ENCODE measurements around the gene PIGQ.

The PIGQ gene
- total RNA-seq, result 8.8 to 31.0 (median 15.3) reads per million in 17 experiments

DNA sequence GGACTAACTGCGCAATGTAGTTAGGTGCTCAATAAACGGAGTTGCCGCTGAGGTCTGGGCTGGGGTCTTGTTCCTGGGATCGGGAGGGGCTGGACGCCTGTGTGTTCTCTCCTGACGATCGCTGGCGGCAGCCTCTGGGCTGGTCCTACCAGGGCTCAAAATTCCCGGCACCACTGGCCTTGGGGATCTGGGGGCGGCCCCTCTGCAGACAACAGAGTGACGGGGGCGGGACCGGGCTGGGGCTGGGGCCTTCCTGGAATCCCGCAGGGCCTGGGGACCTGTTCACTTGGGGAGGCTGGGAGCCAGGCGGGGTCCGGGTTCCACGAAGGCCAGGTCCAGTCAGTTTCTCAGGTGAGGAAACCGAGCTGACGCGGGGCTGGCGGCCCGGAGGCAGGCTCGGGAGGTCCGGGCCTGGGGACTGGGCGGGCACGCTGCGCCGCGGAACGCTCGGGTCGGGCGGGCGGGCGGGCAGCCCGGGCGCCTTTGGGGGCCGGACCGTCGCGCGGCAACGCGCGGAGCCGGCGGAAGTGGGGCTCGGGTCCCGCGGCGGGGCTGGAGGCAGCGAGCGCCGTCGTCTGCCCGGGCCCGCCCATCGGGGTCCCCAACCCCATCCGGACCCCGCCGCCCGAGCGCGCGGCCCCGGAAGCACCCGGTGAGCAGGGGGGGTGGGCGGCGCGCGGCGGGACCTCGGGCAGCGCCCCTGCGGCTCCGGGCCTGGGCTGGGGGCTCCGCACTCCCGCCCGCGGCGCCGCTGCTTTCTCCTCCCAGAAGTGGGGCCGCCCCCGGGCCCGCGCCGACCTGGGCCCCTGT is at the start of gene PIGQ:
PIGQ (plus strand) TSS at position 524 of the 810 bp plus-strand sequence. CDS start 4,107 bp downstream, outside the sequence.
- DNase-seq, result peak; percentile 60 to 87 (median 75)

DNA sequence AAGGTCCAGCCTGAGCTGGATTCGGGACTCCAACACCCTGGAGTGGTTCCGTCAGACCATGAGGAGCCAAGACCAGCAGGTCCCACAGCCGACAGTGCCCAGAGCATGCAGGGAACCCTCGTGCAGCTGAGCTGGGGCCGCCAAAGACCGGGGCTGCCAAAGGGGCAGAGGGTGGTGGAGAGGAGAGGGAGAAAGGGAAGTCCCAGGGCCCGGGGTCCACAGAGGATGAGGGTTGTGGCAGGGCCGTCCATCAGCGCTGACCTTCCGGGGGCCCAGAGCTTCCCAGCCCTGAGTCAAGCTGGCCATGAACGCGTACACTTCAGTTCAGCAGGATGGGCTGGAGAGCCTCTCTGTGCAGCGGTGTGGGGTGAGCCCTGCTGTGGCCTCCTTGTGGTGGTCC is 48.9 kb upstream of the PIGQ start:
- DNase-seq, result no peak

DNA sequence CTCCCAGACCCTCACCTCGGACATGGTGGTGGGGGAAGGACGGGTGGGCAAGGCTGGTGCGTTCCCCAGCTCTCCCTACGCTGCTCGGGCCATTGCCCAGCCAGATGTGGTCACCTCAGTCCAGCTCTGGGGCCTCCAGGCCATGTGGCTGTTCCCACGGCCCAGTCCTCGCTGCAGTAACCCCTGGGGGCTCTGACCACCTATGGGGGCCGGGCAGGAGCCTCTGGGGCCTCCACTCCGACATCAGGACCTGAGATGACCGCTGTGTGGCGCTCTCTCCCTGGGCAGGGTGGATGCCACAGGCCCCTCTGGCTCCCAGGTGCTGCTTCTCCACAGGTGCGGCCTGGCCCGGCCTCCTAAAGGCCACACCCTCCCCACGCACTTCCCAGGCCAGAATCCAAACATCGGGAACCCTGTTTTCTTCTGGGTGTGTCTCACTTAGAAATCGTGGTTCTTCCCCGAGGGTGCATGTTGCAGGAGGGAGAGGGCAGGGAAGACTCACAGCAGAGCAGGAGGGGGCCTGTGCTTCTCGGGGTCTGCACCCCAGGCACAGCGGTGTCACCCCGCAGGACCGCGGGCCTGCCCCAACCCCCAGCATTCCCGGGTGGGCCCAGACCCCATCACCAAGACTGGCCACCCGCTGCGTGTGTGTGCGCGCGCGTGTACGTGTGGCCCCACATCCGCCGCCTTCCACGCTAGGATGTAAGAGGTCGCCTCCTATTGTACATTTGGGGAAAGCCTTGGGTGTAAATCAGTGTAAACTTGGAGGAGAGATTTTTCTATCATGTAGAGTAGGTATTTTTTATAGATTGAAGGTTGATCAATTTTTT is 48.2 kb upstream of the PIGQ start:
- no peak for DNase-seq

DNA sequence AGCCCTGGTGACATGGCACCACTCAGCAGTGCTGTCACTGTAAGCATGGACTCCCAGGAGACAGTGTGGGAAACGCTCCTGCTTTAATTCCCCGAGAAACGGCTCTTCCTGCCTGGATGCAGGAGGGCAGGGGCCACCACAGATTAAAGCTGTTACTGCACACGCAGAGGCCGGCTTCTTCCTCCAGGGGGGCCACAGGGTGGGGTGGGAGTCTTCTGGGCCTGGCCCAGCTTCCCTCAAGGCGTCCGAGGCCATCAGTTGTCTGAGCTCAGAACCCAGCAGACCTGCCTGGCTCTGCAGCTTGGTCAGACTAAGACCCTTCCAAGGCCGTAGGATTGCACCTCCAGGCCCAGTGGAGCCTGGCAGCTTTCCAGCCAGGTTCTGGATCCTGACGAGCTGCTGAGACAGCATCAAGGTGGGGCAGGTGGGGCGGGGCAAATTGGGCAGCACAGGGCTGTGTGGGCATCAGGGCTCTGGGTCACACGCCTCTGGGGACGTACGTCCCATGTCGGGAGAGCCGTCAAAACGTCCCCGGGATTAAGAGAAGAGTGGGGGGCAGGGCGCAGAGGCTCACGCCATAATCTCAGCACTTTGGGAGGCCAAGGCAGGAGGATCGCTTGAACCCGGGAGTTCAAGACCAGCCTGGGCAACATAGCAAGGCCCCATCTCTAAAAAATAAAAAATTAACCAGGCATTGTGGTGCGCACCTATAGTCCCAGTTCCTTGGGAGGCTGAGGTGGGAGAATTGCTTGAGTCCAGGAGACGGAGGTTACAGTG is 47.3 kb upstream of the PIGQ start:
- DNase-seq, result no peak

DNA sequence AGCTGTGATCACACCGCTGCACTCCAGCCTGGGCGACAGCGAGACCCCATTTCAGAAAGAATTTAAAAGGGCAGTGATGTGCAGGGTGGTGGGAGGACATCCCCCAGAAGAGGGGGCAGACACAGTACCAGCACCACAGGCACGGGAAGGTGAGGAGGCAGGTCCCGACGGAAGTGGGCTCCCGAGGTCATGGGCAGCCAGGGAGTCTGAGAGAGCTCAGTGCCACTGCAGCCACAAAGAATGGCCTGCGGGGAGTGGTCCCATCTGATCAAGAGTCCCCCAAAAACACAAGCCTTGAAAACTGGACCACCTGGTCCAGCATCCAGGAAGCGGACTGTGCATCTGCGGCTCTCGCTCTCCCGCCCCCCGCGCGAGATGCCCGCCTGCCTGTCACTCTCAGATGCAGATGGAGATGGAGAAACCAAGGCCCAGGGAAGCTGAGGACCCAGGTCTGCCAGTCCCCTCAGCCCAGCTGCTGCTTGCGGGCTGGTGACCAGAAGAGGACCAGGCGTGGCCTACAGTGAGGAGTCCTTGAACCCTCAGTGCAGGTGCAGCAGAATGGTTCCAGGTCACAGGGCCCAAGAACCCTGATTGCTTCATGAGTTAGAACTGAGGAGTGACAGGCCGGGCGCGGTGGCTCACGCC is 46.5 kb upstream of the PIGQ start:
- no peak for DNase-seq

DNA sequence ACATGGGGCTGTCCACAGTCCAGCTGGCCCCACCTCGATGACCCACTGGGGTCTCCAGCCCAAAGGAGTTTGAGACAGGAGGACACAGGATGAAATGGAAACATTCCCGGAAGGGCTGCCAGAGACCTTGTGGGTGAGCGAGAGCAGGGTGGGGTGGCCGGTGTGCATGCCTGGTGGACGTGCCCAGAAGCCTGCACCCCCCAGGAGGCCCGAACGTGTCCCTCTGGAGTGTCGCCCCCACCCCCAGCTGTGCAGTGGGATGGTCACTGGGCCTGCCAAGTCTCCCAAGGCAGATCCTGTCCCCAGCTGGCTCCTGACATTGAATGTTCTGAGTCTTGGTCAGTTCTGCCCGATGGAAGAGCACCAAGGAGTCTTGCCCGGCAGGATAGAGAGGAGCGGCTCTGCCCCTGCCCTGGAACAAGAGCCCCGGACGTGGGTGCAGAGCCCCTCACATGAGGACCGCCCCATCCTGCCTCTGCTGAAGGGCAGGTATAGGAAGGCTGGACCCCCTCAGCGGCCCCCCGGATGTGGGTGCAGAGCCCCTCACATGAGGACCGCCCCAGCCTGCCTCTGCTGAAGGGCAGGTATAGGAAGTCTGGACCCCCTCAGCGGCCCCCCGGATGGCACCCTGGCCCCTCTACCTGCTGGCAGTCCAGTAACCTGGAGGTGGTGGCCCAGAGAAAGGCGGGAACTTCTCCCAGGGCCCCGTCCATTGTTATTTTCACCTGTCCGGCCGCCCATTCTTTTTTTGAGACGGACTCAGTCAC is 45.3 kb upstream of the PIGQ start:
- DNase-seq, result no peak

DNA sequence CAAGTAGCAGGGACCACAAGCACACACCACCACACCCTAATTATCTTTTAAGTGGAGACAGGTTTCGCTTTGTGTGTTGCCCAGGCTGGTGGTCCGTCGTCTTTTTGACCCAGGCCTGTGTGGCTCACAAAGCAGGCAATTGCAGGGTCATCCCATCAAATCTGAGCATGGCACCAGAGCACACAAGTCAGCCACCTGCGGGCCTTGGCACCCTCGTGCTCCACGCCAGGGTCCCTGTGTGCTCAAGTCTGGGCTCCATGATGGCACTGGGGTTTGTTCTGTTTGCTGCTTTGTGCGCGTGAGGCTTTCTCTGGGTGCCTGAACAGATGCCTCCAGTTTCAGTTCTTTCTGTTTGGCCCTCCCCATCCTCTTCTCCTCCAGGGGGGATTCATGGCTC is 44.6 kb upstream of the PIGQ start:
- DNase-seq, result no peak

DNA sequence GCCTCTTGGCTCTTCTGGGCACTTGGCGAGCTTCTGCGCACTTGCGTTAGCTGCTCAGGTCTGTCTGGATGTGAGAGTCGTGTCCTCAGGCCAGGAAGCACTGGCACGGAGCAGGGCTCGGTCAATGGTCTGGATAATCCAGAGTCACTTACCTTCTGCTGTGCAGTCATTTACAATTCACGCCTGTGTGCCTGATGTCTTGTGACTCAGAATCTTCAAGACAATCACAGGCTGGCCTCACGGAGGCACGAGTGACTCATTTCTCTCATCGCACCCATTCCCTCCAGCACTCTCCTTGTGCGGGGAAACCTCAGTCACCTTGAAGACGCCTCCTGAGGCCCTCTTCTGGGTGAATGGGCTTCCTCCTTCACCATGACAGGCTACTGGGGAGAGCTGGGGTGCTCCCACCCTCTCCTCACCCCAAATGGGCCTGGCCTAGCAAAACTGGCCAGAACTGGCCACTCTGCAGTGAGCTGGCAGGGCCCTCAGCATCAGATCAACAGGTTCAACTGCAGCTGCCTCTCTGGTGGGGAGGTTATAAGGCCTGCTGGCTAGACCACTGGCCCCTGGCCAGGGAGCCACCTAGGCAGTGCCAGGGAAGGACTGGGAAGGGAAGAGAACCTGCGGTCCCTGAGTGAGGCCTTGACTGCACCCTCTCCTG is 44.1 kb upstream of the PIGQ start:
- DNase-seq, result peak; percentile 15 to 46 (median 34)

DNA sequence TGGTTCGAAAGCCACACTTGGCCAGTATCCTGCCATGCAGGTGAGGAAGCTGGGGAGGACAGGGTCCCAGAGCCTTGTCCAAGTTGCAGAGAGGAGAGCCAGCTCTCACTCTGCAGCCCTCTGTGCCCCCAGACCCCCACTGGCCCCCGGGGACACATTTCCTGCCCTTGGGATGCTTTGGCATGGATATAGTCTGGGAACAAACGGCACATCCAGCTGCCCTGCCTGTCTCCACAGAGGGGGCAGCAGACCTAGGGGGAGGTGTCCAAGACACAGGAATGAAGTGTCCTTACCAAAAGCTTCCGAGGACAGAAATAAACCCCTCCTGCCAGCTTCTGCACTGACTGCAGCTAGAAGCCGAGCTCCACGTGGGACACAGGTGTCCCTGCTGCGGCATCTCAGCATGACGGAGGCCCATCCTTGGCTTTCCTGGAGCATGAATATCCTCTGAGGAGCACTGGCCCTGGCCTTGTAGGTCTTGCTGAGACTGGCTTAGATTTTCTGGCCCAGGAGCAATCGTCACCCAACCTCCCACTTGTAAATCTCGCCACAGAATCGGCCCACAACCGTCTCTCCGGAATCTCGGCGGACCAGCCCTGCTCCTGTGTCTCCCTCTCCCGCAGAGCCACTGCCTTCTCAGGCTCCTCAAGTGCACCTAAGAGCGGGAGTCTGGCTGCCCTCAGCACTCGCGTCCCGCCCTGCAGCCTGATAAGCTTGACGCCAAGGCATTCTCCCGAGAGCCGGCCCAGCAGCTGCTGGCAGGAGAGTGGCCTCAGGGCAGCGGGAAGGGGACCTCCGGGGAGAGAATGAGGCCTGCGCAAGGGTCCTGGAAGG is 43.4 kb upstream of the PIGQ start:
- no peak for DNase-seq

DNA sequence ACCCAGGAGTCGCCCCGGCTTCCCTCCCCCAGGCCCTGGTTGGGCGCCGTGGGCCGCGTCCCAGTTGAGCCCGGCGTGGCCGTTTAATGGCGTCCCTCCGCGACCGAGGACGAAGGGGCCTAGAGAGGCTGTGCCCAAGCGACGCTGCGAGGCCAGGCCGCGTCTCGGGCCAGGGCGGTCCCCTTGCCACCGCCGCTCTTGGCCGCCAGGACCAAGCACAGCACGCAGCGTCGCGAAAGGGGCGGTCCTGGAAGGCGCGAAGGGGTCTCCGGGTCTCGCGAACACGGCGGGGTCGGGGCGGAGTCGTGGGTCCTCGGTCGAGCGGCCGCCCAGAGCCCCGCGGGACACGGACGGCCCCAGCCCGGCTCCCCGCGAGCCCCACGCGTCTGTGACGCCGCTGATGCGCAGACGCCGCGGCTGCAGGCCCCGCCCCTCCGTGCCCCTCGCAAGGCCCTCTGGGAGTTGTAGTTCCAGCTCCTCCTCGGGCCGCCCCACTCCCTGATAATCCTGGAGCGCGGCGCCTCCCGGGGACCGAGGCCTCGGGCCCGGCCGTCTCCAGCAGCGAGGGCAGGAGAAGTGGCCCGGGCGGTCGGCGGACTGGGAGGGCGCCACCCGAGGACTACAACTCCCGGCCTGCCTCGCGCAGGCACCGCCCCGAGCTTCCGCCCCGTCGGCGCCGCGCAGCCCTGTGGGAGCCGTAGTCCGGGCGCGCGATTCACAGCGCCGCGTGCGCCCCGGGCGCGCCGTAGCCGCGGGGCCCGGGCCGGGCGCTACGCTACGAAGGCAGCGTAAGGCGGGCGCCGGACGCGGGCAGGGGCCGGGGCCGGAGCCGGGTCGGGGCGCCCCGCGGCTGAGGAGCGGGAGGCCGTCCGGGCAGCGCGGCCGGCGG is 42.5 kb upstream of the PIGQ start, which contains the start of gene CAPN15:
CAPN15 (plus strand) TSS at position 698 of the 889 bp plus-strand sequence. CDS start 19,127 bp downstream, outside the sequence.
- DNase-seq, result peak; percentile 90 to 97 (median 94)

DNA sequence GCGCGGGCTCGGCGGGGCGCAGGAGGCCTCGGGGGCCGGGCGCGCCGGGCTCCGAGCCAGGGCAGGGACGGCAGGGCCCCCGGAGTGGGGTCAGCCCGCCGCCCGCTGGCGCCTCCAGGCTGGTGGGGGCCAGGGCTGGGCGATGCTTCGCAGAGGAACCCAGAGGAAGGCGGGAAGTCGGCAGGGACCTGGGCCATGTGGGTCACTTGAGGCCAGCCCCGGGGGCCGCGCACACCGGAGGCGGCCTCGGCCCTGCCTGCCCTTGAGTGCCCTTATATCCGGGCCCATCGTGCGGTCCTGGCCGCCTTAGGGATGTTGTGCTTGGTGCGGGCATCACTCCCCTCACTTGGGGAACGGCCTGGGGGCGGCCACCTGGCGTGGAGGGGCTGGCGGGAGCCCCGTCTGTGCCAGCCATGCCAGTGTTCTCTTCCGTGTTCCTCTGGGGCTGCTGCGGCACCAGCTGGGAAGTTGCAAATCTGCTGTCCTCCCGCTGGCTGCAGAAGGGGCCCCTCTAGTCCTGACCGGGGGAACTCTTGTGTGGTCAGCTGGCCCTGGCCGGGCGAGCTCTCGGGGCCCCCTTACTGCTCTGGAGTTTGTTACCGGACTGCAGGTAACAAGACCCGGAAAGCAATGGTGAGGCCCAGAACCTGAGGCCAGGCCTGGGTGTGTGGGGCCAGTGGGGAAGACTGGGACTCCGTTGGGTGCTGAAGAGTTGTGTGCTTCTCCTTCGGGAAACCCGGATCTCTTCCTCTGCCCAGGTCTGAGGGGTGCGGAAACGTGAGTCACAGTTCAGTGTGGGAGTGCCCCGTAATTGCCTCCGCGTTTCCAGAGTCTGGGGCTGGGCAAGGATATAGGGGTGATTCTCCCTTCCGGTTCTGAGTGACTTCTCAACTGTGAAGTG is 41.4 kb upstream of the PIGQ start:
- DNase-seq, result peak; percentile 69 to 82 (median 78)

DNA sequence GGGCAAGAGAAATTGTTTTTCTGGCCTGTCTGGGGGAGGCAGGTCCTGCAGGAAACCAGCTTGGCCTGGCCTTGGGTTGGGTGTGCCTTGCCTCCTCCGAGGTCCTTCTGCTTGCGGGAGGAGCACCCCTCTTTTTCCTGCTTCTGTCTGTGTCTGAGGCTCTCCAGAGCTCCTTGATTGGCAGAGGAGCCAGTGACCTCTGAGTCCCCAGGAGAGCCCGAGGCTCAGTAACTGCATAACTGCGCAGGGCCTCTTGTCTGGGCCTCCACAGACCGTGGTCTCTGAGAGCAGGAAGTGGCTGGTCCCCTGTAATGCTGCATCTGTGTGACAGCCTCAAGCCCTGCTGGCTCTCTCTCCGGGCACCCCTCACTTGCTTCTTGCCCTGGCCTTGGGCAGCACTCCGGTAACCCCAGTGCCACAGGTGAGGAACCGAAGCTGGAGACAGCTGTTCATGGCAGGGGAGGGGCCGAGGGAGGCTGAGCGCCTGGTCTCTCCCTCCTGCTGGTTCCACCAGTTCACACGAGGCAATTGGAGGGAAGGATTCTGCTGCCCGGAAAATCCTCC is 40.7 kb upstream of the PIGQ start:
- no peak for DNase-seq

DNA sequence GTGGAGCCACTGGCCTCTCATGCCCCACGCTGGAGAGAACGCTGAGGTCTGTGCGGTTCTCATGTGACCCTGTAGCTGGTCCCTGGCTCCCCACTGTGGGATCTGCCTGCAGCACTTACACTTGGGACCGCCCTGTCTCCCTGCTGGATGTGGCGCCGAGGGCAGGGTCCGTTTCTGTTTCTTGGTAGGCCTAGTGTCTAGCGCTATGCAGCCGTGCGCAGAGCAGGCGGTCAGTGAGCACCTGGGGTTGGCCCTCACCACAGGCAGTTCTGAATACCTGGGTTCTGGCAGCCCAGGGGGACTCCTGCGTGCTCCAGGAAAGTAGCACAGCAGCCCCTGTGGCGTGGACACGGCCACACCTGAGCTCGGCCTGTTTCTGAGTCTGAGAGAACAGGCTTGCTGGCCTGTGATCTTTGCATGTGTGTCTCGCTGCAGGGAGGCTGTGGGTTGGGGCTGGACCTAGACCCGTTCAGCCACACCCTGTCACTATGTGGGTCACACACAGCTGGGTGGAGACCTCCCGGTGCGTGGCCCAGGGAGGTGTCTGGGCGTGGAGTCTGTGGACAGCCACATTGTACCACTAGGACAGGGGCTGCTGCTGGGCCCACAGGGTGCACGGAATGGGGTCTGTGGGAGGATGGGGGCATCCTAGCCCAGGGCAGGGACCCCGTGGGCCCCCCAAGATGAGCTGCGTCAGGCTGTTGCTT is 39.5 kb upstream of the PIGQ start:
- no peak for DNase-seq

DNA sequence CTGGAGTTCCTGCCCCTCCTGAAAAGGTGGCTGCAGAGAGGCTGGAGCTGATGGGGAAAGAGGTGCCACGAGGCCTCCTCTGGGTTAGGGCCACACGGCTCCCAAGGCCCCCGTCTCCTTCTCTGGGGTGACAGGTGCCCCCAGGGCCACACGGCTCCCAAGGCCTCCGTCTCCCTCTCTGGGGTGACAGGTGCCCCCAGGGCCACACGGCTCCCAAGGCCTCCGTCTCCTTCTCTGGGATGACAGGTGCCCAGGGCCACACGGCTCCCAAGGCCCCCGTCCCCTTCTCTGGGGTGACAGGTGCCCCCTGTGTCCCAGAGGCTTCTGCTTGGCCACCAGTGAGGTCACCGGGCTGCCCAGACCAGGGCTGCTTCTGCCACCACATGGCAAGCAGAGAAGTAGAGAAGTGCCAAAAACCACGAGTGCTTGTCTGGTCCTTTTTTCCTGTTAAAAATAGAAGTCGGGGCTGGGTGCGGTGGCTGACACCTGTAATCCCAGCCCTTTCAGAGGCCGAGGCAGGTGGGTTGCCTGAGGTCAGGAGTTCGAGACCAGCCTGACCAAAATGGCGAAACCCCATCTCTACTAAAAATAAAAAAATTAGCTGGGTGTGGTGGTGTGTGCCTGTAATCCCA is 38.2 kb upstream of the PIGQ start:
- no peak for DNase-seq

DNA sequence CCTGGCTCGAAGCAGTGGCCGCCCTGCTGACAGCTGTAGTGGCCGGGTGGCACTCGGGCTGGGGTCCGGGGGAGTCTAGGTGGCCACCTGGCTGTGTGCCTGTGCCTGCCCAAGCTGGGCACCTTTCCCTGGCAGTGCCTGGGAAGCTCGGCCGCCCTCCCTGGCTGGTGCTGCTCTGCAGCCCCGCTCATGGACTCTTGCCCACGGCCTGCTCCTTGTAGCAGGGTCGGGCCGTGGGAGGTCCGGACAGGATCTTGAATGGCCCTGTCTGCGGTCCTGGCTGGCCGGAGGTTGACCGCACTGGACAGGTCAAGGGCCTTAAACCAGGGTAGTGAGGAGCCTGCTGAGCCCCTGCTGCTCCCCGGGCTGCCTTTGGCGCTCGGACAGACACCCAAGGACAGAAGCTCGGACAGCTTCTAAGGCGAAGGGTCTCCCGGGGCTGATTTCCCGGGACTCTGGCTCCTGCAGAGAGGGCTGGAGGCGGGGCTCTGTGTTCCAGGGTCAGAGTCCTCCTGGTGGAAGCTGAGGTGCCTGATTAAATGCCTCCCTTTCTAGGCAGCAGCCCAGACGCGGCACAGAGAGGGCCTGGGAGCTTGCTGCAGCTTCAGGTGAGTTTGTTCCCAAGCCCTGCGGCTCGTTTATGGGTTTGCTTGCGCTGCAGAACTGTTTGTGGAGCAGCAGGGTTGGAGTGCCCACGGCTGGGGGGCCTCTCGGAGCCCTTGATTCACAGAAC is 36.2 kb upstream of the PIGQ start:
- no peak for DNase-seq

DNA sequence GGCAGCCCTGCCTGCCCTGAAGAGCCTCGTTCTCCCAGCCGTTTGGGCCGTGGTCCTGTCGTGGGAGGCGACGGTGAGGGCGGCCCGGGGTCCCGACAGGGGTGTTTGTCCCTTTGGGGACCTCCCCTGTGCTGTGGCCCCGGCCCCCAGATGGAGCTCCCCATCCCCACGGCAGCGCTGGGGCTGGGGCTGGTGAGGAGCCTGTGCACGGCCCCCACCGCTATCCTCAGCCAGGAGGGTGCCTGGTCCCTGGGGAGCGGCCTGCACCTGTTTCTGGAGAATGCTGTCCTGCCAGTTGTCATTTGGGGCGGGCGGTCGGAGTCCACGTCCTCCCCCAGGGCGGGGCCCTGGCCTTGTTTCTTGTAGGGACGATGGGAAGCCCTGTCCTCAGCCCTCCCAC is 35.6 kb upstream of the PIGQ start:
- DNase-seq, result no peak
